ENCODE measurements around the gene AP1G2. TPM values are rescaled to one million over a fixed set of nuclear protein-coding genes. Genes with fewer than 3 reads are reported as not detected.

Gene AP1G2
- total and polyA plus RNA-seq, 4 donors = 12.4 to 26.6 (median 17.3) TPM

DNA sequence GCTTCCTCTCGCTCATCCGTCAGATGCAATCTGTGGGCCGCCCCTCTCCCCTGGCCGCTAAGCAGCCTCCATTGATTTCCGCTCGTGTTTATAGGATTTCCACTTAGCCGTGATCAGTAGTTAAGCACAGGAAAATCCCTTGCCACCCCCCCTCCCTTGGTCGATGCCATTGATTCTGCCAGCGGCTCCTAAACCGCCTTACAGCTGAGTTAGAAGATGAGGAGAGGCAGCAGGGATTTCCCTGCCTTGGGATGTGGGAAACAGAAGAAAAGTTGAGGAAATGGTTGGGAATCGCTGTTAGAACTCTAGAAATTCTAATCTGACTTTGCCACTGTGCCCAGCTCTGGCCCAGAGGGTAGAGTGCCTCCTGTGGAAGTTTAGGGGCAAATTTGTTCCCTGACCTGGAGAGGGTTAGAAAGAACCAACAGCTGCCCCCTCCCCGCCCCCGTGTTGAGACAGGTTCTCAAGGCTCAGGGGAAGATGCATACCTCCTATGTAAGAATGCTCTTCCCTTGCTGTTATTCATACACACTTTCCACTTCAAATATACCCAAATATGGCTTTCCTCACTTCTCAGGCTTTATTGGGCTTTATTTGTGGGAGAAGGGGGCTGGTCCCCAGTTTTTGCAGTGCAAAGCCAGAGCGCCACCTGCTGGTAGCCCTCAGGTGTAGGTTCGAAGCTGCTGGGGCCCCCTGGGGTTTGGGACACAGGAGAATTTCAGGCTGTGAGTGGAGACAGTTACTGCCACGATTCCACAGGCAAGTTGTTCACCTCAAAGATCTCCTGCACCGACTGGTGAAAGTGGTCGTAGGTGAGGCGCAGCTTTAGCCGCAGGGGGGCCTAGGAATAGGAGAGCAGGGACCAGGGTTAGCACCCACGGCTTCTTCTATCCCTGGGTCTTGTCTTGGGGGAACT lies 8.3 kb downstream of the AP1G2 start:
- H3K4me3 ChIP-seq (ENCODE audit: low read depth in 1 of 3, low read length in 3 of 3) = no peak overlapping the region
- H3K36me3 ChIP-seq (ENCODE audit: control insufficient read depth in 4 of 4, insufficient read depth in 3 of 4, low read depth in 1 of 4, low read length in 3 of 4) = peaks cover 4 to 19% (median 8%) of the 10 kb centered on the region in 4 donors
- H3K9me3 ChIP-seq (ENCODE audit: control insufficient read depth in 4 of 4, low read length in 3 of 4) = no peaks in the 10 kb centered on the region
- 82% methylated on average over 21 of the region's 21 CpGs for WGBS
- no peaks in the 10 kb centered on the region for H3K27me3 ChIP-seq (ENCODE audit: control insufficient read depth in 4 of 4, insufficient read depth in 4 of 4, low read length in 3 of 4)
- H3K9ac ChIP-seq (ENCODE audit: low read depth in 1 of 2, low read length in 2 of 2) = no peak overlapping the region
- DNase-seq (ENCODE audit: low spot score) = peak; percentile 75
- no peak overlapping the region for H3K27ac ChIP-seq (ENCODE audit: low read depth in 1 of 2, low read length in 2 of 2)
- TF ChIP-seq, protein P1, sequence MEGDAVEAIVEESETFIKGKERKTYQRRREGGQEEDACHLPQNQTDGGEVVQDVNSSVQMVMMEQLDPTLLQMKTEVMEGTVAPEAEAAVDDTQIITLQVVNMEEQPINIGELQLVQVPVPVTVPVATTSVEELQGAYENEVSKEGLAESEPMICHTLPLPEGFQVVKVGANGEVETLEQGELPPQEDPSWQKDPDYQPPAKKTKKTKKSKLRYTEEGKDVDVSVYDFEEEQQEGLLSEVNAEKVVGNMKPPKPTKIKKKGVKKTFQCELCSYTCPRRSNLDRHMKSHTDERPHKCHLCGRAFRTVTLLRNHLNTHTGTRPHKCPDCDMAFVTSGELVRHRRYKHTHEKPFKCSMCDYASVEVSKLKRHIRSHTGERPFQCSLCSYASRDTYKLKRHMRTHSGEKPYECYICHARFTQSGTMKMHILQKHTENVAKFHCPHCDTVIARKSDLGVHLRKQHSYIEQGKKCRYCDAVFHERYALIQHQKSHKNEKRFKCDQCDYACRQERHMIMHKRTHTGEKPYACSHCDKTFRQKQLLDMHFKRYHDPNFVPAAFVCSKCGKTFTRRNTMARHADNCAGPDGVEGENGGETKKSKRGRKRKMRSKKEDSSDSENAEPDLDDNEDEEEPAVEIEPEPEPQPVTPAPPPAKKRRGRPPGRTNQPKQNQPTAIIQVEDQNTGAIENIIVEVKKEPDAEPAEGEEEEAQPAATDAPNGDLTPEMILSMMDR (IDR thresholded peaks at IDR 0.05; ENCODE audit: low read depth, low read length, missing input control) = peak; percentile 55
- no peak for TF ChIP-seq HNF4G (IDR thresholded peaks at IDR 0.05)
- peak; percentile 60 to 77 for TF ChIP-seq RAD21 (IDR thresholded peaks at IDR 0.05)
- TF ChIP-seq TAF1 (conservative IDR thresholded peaks at IDR 0.05) = no peak
- TF ChIP-seq NR2F2 (IDR thresholded peaks at IDR 0.05) = no peak
- TF ChIP-seq FOXA1 (IDR thresholded peaks at IDR 0.05) = no peak
- peaks cover 4 to 29% (median 25%) of the 10 kb centered on the region in 4 donors for H3K4me1 ChIP-seq (ENCODE audit: control insufficient read depth in 4 of 4, insufficient read depth in 4 of 4, low read length in 3 of 4)

DNA sequence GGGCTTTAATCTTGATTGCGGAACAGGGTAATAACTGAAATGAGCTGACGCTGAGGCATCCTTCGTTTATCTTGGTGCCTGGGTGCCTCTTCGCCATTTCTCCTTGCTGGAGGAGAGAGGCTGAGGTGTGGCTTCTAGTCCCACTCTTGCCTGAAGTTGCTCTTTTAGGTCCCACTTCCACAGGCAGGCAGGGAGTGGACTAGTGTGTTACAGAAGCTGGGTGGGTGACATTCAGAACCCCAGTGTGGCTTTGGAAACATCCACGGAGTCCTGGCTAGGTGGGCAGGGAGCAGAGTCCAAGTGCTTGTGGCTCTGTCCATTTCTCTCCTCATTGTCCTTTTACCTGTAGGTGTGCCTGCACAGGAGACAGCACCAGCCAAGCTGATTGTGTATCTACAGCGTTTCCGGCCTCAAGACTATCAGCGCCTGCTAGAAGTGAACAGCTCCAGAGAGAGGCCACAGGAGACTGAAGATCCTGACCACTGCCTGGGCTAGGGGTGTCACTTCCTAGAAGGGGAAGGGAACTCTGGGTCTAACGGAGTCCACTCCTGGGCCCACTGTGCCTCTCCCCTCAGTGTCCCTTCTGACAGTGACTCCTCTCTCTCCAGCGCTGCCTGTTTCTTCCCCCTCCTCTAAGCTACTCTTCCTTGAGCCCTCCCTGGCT lies 9.1 kb downstream of the AP1G2 start:
- Histone ChIP-seq H3K4me3 (ENCODE audit: low read depth in 1 of 3, low read length in 3 of 3) (no peak overlapping the region), H3K27ac (ENCODE audit: low read depth in 1 of 2, low read length in 2 of 2) (no peak overlapping the region), H3K4me1 (ENCODE audit: control insufficient read depth in 4 of 4, insufficient read depth in 4 of 4, low read length in 3 of 4) (peaks cover 4 to 23% (median 20%) of the 10 kb centered on the region in 4 donors), H3K27me3 (ENCODE audit: control insufficient read depth in 4 of 4, insufficient read depth in 4 of 4, low read length in 3 of 4) (no peaks in the 10 kb centered on the region), H3K9ac (ENCODE audit: low read depth in 1 of 2, low read length in 2 of 2) (no peak overlapping the region), H3K36me3 (ENCODE audit: control insufficient read depth in 4 of 4, insufficient read depth in 3 of 4, low read depth in 1 of 4, low read length in 3 of 4) (peaks cover 4 to 19% (median 8%) of the 10 kb centered on the region in 4 donors), H3K9me3 (ENCODE audit: control insufficient read depth in 4 of 4, low read length in 3 of 4) (no peaks in the 10 kb centered on the region)
- no peak for DNase-seq (ENCODE audit: low spot score)
- TF ChIP-seq RXRA (IDR thresholded peaks at IDR 0.05) (no peak), HNF4A (conservative IDR thresholded peaks at IDR 0.05) (no peak), NR2F2 (IDR thresholded peaks at IDR 0.05) (no peak), GABPA (IDR thresholded peaks at IDR 0.05 in 1 of 2, conservative IDR thresholded peaks at IDR 0.05 in 1 of 2) (no peak), SP1 (IDR thresholded peaks at IDR 0.05) (no peak), RAD21 (IDR thresholded peaks at IDR 0.05) (no peak), FOXA2 (IDR thresholded peaks at IDR 0.05) (no peak), HNF4G (IDR thresholded peaks at IDR 0.05) (no peak), TAF1 (conservative IDR thresholded peaks at IDR 0.05) (no peak), EGR1 (IDR thresholded peaks at IDR 0.05; ENCODE audit: low read depth in 2 of 2) (no peak), FOXA1 (IDR thresholded peaks at IDR 0.05) (no peak), YY1 (IDR thresholded peaks at IDR 0.05) (no peak), JUND (IDR thresholded peaks at IDR 0.05) (no peak)
- TF ChIP-seq, protein P2, sequence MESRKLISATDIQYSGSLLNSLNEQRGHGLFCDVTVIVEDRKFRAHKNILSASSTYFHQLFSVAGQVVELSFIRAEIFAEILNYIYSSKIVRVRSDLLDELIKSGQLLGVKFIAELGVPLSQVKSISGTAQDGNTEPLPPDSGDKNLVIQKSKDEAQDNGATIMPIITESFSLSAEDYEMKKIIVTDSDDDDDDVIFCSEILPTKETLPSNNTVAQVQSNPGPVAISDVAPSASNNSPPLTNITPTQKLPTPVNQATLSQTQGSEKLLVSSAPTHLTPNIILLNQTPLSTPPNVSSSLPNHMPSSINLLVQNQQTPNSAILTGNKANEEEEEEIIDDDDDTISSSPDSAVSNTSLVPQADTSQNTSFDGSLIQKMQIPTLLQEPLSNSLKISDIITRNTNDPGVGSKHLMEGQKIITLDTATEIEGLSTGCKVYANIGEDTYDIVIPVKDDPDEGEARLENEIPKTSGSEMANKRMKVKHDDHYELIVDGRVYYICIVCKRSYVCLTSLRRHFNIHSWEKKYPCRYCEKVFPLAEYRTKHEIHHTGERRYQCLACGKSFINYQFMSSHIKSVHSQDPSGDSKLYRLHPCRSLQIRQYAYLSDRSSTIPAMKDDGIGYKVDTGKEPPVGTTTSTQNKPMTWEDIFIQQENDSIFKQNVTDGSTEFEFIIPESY (IDR thresholded peaks at IDR 0.05) = no peak
- TF ChIP-seq, protein P3, sequence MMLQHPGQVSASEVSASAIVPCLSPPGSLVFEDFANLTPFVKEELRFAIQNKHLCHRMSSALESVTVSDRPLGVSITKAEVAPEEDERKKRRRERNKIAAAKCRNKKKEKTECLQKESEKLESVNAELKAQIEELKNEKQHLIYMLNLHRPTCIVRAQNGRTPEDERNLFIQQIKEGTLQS (IDR thresholded peaks at IDR 0.05) = no peak
- TF ChIP-seq, protein P4, sequence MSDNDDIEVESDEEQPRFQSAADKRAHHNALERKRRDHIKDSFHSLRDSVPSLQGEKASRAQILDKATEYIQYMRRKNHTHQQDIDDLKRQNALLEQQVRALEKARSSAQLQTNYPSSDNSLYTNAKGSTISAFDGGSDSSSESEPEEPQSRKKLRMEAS (IDR thresholded peaks at IDR 0.05) = no peak
- TF ChIP-seq, protein P1 (IDR thresholded peaks at IDR 0.05; ENCODE audit: low read depth, low read length, missing input control) = no peak
- TF ChIP-seq, protein P5, sequence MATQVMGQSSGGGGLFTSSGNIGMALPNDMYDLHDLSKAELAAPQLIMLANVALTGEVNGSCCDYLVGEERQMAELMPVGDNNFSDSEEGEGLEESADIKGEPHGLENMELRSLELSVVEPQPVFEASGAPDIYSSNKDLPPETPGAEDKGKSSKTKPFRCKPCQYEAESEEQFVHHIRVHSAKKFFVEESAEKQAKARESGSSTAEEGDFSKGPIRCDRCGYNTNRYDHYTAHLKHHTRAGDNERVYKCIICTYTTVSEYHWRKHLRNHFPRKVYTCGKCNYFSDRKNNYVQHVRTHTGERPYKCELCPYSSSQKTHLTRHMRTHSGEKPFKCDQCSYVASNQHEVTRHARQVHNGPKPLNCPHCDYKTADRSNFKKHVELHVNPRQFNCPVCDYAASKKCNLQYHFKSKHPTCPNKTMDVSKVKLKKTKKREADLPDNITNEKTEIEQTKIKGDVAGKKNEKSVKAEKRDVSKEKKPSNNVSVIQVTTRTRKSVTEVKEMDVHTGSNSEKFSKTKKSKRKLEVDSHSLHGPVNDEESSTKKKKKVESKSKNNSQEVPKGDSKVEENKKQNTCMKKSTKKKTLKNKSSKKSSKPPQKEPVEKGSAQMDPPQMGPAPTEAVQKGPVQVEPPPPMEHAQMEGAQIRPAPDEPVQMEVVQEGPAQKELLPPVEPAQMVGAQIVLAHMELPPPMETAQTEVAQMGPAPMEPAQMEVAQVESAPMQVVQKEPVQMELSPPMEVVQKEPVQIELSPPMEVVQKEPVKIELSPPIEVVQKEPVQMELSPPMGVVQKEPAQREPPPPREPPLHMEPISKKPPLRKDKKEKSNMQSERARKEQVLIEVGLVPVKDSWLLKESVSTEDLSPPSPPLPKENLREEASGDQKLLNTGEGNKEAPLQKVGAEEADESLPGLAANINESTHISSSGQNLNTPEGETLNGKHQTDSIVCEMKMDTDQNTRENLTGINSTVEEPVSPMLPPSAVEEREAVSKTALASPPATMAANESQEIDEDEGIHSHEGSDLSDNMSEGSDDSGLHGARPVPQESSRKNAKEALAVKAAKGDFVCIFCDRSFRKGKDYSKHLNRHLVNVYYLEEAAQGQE (IDR thresholded peaks at IDR 0.05) = no peak
- 92% methylated on average over 10 of the region's 10 CpGs for WGBS
